ENCODE measurements around the gene B4GALT6.

DNA sequence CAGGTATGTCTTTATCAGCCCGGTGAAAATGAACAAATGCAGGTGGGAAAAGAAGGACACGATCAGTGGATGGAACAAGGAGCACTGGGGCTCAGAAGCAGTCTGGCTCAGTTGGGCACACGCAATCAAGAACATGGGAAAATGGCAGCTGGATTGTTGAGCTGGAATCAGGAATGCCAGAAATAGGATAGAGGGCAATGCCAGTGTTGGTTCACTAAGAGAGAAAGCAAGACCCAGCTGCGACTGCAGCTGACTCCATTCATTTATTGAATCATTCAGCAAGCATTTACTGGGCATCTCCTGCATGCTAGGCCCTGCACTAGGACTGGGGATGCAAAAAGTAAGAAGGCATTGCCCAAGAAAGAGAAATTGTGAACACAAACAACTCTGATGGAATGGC, 106.3 kb downstream of the B4GALT6 start:
- TF ChIP-seq HCFC1 (IDR thresholded peaks at IDR 0.05; ENCODE audit: low read length) (no peak), SREBF2 (IDR thresholded peaks at IDR 0.05; ENCODE audit: low read length) (no peak), EZH2 (IDR thresholded peaks at IDR 0.05; ENCODE audit: borderline replicate concordance, control insufficient read depth, low read depth, low read length) (no peak), ATF7 (IDR thresholded peaks at IDR 0.05; ENCODE audit: low read depth) (no peak), HDAC6 (IDR thresholded peaks at IDR 0.05; ENCODE audit: unreplicated experiment) (no peak), POLR2AphosphoS5 (IDR thresholded peaks at IDR 0.05; ENCODE audit: low read length) (no peak), ZZZ3 (IDR thresholded peaks at IDR 0.05; ENCODE audit: control insufficient read depth, insufficient read length, low read depth) (no peak)
- TF ChIP-seq, protein P1, sequence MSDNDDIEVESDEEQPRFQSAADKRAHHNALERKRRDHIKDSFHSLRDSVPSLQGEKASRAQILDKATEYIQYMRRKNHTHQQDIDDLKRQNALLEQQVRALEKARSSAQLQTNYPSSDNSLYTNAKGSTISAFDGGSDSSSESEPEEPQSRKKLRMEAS (IDR thresholded peaks at IDR 0.05; ENCODE audit: low read depth, low read length), result no peak
- TF ChIP-seq, protein P2, sequence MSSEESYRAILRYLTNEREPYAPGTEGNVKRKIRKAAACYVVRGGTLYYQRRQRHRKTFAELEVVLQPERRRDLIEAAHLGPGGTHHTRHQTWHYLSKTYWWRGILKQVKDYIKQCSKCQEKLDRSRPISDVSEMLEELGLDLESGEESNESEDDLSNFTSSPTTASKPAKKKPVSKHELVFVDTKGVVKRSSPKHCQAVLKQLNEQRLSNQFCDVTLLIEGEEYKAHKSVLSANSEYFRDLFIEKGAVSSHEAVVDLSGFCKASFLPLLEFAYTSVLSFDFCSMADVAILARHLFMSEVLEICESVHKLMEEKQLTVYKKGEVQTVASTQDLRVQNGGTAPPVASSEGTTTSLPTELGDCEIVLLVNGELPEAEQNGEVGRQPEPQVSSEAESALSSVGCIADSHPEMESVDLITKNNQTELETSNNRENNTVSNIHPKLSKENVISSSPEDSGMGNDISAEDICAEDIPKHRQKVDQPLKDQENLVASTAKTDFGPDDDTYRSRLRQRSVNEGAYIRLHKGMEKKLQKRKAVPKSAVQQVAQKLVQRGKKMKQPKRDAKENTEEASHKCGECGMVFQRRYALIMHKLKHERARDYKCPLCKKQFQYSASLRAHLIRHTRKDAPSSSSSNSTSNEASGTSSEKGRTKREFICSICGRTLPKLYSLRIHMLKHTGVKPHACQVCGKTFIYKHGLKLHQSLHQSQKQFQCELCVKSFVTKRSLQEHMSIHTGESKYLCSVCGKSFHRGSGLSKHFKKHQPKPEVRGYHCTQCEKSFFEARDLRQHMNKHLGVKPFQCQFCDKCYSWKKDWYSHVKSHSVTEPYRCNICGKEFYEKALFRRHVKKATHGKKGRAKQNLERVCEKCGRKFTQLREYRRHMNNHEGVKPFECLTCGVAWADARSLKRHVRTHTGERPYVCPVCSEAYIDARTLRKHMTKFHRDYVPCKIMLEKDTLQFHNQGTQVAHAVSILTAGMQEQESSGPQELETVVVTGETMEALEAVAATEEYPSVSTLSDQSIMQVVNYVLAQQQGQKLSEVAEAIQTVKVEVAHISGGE (CRISPR knock-in tag; IDR thresholded peaks at IDR 0.05), result no peak
- TF ChIP-seq, protein P3, sequence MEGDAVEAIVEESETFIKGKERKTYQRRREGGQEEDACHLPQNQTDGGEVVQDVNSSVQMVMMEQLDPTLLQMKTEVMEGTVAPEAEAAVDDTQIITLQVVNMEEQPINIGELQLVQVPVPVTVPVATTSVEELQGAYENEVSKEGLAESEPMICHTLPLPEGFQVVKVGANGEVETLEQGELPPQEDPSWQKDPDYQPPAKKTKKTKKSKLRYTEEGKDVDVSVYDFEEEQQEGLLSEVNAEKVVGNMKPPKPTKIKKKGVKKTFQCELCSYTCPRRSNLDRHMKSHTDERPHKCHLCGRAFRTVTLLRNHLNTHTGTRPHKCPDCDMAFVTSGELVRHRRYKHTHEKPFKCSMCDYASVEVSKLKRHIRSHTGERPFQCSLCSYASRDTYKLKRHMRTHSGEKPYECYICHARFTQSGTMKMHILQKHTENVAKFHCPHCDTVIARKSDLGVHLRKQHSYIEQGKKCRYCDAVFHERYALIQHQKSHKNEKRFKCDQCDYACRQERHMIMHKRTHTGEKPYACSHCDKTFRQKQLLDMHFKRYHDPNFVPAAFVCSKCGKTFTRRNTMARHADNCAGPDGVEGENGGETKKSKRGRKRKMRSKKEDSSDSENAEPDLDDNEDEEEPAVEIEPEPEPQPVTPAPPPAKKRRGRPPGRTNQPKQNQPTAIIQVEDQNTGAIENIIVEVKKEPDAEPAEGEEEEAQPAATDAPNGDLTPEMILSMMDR (IDR thresholded peaks at IDR 0.05 in 2 of 3, conservative IDR thresholded peaks at IDR 0.05 in 1 of 3; ENCODE audit: control insufficient read depth in 2 of 3, extremely low read depth in 1 of 3, insufficient read depth in 1 of 3, low read depth in 3 of 3, low read length in 3 of 3), result no peak
